HG03280 (cell line): Measurements from ENCODE around the gene TPPP.

Source experiments
- ATAC-seq: cut with Tn5 transposase; IDR thresholded peaks from one replicate; pipeline ENCODE4 v1.9.1; 2021; ENCODE audit warnings: mild to moderate bottlenecking, moderate library complexity; ENCODE audit not compliant: unreplicated experiment

Gene TPPP

DNA sequence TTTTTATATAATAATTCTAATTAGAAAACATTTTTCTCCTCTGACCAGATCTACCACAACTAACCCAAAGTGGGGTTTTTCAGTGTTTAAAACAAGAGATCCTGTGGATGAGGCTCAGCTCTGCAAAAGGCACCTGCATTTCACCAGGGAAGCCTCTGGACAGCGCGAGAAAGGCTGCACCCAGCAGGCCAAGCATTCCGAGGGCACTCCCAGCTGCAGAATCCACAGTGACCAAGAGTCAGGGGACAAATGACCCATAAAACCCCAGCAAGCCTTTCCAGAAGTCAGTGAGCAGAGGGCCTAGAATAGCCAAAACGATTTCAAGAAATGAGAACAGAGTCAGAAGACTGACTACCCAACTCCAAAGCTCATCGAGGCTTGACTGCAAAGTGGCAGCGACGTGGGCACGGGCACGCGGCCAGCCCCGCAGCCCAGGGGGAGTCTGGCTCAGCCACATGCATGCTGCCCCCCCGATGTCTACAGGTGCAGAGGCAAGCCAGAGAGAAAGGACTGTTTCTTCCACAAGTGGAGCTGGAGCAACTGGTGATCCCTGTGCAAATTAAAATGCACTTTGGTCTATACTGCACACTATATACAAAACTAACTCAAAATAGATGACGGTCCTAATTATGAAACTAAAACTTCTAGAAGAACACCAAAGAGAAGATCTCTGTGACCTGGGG lies 26.2 kb downstream of the TPPP start:
- ATAC-seq, result no peak

DNA sequence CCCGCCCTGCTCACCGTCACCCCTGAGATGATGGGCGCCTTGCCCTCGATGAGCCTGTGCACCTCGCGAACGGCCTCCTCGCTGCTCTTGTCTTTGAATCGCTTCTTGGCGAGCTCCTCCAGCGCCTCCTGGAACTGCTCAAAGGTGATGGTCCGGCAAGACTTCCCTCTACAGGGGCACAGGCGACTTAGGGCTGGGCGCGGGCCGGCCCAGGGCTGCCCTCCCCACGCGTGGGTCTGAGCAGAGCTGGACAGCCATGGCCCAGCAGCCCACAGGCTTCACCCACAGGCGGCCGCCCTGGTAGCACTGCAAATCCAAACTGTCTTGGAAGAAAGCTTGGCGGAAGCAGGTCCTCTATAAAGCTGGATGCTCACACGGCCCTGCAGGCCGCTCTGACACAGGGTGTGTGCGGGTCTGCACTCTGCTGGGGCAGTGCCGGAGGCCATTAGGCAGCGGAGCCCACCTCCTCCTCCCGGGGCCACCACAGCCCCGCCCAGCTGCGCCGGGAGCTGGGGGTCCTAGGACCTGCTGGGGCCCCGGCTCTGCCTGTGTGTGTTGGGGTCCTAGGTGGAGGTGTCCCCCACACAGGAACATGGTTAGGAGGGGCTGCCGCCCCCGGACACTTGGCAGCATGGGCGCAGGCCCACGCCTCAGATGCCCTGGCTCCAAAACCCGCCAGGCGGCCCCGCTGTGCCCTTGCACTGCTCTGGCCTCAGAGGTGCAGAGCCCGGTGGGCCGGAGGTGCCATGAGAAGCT lies 27.0 kb downstream of the TPPP start:
- ATAC-seq, result no peak

DNA sequence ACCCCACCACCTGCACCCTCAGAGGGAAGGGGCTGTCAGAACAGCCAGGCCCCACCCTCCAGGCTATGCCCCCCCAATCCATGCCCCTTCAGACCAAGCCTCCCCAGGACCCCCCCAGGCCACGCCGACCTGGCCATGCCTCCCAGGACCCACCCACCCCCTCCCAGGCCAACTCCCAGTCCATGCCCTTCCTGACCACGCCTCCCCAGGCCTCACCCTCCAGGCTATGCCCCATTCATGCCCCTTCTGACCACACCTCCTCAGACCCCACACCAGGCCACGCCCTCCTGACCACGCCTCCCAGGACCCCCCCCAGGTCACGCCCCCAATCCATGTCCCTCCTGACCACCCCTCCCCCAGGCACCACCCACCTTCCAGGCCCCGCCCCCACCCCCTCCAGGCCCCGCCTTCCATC lies 27.6 kb downstream of the TPPP start:
- ATAC-seq, result no peak

DNA sequence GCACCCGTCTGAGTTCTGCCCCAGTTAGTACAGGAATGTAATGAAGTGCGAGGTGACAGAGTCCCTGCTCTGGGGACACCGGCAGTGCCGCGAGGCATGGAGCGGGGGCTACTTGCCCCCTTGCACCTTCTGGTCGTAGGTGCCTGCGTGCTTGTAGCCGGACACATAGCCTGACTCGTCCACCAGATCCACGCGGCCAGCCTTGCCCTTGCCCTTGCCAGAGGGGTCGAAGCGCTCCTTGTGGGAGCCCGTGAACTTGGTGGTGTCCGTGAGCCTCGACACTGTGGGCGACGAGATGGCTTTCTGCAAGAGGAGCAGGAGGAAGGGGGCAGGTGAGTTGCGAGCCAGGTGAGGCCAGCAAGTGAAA lies 28.2 kb downstream of the TPPP start:
- no peak for ATAC-seq

DNA sequence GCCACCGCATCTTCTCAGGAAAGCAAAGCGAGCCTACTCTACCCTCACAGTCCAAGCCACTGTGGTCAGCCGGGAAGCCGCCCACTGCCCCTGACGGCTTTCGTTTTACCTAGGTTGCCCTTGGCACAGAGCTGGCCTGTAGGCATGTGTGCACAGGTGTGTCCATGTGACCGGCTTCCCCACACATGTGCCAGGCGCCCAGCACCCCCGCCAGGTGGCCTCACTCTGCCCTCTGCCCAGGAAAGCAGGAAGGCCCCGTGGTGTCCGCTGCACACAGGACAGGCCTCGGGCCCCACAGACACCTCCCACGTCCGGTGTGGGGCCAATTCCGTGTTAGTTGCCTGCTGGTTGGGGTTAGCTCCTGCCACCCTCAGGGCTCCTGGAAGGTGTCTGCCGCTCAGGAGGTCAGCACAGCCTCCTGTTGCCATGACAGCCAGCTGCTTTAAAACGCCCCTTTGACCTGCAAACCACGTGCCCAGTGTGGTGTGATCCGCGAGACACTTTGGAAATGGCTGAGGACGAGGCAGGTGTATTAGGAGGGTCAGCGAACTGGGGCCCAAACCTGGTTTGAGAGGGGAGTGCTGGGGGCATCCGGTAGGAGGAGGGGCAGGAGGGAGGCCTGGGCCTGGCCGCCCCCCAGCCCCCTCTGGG lies 28.7 kb downstream of the TPPP start:
- ATAC-seq, result no peak

DNA sequence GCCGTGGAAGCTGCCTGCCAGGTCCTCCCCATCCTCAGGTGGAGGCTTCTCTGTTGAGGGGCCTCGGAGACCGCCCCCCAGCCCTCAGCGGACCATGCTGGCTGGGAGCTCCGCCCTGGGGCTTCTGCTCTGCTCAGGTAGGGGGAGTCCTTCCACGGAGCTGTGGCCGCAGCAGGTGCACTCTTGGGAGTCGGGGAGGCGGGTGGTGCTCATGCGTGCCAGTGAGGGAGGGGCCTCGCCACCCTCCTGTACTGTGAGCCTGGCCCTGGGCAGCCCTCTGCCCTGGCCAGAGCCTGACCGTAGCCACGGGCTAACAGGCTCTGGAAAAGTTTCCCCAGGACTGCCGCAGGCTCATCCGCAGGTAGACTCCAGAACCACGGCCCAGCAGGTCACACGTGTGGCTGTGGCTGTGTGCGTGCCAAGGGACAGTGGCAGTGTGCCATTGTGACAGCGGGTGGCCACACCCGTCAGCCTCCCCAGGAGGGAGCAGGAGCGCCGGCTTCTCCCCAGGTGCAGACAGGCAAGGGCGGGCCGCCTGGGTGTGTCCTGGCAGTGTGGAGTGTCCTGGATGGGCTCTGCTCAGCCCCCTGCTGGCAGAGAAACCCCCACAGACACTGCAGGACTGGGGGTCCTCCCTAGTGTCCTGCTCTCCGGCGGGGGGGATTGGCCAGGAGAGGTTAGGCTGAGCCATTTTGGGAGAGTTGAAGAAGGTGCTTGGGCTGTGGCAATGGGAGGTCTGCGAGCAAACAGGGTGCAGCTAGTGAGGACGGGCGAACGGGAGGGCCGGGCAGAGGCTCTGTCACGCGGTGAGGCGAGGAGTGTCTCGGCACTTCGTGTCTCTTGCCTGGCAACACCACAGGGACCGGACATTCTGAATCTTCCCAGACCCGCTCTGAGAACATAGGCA lies 29.5 kb downstream of the TPPP start:
- ATAC-seq, result no peak

DNA sequence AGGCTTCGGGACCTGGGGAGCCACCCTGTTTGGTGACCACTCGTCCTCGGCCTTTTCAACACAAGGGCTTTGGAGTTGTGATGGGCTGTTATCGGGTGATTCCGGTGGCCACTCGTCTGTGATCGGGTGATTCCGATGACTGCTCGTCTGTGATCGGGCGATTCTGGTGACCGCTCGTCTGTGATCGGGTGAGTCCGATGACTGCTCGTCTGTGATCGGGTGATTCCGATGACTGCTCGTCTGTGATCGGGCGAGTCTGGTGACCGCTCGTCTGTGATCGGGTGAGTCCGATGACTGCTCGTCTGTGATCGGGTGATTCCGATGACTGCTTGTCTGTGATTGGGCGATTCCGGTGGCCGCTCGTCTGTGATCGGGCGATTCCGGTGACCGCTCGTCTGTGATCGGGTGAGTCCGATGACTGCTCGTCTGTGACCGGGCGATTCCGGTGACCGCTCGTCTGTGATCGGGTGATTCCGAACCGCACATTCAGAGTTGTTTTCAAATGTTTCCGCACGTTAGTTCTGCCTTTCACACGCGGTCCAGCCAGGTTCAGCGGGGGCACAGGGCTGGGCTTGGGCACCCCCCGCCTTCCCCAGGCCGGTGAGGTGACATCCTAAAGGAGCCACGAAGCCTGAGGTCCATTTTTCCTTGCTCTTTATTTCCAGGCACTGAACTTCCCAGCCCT lies 30.3 kb downstream of the TPPP start:
- no peak for ATAC-seq

DNA sequence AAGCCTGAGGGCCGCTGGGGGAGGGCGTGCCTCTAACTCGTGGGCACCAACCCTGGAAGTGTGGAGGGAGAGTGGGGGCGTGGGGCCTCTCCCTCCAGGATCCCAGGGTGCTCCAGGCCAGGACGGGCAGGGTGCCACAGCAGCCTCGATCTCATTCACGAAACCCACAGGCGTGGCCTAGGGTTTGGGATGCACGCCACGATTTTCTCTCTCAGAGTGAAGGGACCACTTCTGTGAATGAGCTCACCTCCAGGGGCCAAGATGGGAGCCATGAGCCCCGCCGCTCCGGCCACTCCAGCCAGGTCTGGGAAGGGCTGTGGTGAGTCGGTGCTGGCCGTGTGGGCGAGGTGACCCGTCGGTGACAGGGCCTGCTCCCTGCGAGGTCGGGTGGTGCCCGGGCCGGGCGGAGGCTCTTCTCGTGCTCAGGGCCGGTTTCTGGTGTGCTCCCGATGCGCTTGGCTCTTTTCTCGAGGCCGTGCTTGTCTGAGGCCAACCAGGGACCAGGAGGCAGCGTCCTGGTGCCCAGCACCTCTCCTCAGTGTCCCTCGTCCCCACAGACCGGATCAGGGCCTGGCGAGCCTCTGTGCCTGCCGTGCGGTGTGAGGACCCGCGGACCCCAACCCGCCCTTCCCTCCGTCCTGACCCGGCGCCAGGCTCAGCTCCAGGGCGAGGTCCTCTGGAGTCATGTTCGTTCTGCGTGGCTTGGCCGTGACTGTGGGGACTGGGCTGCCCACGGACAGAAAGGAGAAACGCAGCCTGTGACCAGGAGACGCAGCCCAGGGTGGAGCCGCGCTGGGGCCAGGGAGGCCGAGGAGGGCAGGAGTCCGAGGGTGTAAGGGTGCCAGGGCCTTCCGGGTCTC lies 31.0 kb downstream of the TPPP start:
- ATAC-seq, result no peak

DNA sequence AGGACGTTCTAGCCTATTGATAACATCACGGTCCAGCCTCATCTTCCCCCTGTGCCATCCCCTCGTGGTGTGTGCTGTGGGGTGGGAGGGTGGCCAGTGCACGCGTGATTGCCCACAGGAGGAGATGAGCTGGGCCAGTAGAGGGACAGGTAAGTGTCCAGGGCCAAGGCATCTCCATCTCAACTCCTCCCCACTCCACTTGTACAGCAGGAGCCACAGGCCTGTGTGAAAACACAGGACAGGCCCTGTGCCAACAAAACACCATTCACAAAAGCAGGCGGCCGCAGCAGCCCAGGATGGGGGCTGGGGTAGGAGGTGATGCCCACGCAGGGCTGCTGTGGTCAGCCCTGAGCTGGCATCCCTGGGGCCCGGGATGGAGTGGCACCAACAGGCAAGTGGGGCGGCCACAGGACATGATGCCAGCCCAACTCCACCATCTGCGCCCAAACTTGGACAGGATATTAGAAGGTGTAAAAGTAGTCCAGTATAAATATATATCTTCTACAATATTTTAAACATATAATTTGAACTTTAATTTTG lies 32.6 kb downstream of the TPPP start:
- no peak for ATAC-seq

DNA sequence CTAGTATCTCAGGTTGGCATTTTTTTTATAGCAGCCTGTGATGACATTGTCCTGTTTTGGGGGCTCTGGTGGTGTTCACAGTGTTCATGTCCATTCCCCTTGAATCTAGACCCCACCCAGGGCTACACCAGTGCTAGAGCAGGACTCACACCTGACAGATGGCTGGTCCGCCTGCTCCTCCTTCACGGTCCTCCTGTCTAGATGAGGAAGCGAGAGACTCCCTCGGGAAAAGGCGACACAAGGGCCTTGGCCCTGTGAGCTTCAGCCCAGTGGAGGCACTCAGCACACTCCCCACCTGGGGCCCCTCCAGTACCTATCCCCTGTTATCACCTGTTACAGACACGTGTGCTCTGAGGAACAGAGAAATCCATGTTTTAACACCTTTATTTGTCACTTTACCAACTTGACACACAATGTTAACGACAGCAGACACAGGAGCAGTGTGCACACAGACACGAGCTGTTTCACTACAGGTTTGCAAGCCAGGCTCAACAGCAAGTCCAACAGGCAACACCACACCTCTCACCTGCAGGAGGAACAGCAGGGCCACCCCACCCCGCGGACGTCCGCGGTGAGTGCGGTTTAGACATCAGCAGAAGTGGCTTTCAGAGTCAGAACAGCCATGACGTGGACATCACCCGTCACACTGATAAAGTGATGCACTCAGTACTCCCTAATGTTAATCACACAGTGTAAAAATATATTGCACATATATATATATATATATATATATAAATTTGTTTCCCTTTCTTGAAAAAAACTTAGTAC lies 33.5 kb downstream of the TPPP start:
- ATAC-seq, result no peak

DNA sequence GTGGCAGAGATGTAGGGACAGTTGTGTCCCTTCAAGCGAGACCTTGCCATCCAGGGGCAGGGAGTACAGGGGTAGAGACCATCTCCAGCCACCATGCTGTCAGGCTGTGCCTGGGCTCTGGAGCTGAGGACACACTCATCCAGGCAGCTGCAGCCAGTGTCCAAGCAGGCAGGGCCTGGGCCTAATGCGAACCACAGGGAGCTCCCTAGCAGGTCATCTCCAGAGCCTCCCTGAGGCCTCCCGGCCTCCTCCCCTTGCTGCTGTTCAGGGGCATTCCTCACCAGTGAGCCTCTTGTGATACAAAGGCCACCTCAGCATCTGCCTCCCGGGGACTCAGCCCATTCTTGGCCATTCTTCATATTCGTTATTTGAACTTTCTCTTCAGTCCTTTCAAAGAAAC lies 35.0 kb downstream of the TPPP start:
- no peak for ATAC-seq

DNA sequence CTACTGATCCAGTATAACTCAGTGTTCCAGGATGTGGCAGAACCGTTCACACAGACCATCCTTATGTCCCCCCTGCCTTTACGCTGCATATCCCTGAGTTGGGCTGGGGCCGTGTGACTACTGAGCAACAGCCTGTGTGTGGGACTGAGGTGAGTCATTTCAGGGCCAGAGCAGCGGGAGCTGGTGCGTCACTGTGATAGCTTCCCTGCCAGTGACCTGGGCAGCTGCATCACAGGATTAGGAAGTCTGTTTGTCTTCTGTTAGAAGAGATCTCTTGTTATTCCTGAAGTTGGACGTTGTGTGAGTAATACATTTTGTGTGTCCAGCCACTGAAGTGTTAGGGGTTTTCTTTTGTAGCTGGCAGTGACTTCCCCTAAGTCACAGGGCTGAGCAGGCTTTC lies 35.6 kb downstream of the TPPP start:
- ATAC-seq, result no peak

DNA sequence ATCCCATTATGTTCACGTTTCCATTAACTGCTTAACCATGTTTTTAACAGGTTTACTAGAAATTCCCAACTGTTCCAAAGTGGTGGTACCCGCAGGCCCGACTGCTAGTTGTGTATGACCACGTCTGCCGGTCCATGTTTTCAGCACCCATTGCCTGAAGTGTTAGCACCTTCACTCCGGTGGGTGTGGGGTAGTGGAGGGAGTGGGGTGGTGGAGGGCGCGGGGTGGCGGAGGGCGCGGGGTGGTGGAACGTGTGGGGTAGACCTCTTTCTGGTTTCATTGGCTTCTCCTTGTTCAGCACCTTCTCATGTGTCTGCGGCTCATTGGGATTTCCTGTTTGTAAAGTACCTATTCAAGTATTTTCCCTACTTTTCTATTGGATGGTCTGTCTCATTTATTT lies 37.7 kb downstream of the TPPP start:
- ATAC-seq, result no peak

DNA sequence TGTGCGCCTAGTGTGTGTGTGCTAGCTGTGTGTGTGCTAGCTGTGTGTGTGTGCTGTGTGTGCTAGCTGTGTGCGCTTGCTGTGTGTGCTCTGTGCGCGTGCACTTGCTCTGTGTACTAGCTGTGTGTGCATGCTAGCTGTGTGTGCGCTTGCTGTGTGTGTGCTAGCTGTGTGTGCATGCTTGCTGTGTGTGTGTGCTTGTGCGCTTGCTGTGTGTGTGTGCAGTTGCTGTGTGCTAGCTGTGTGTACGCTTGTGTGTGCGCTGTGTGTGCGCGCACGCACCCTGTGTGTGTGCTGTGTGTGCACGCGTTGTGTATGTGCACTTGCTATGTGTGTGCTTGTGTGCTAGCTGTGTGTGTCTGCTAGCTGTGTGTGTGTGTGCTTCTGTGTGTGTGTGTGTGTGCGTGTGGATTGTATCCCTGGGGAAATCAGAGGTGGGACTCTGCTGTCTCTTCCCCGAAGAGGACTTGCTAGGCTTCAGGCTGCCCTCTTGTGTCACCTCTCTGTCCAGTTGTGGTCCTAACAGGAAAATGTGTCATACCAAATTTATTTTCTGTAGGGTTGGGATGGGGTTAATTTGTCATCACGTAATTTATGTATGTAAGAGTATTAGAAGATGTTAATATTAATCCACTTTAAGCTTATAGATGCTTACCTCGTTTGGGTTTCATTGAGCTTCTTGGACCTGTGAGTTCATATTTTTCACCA lies 38.9 kb downstream of the TPPP start:
- ATAC-seq, result no peak

DNA sequence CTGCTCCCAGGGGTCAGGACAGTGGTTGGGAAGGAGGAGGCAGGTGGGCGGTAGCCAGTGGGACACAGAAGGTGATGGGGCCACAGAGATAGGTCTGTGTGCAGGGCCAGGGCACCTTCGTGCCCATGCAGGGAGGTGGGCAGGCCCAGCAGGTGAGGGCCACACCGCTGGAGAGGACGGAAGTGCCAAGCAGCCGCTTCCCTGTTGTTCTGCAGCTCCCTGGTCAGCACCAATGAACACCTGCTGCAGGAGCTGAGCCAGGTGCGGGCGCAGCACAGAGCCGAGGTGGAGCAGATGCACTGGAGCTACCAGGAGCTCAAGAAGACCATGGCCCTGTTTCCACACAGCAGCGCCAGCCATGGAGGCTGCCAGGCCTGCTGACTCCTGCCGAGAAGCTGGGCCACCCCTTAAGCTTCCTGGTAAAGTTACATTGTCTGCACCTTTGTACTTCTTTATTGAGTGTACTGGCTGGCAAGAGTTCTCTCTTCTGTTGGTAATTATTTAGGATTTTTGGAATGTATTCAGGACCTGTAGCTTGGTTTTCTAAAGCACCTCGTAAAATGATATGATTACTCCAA lies 40.3 kb downstream of the TPPP start:
- ATAC-seq, result no peak

DNA sequence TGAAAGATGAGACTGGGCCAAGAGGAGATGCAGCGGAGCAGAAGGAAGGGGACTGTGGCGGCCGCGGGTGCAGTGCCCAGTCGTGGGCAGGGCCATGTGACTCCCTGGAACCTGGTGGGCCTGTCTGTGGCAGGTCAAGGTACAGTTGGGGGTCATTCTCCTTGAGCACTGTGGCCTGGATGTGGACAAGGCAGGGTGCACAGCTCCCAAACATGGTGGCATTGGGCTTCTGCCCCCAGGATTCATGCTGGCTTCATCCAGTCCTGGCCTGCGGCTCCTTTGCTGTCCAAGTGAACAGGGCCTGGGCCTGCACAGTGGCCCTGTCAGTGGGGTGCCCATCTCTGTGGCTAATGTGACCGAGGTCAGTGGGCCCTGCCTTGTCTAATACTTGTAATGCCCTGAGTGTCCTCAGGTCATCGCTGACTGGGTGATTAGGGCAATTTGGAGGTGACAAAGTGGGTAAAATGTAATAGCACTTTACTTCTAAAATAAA lies 41.1 kb downstream of the TPPP start:
- no peak for ATAC-seq

DNA sequence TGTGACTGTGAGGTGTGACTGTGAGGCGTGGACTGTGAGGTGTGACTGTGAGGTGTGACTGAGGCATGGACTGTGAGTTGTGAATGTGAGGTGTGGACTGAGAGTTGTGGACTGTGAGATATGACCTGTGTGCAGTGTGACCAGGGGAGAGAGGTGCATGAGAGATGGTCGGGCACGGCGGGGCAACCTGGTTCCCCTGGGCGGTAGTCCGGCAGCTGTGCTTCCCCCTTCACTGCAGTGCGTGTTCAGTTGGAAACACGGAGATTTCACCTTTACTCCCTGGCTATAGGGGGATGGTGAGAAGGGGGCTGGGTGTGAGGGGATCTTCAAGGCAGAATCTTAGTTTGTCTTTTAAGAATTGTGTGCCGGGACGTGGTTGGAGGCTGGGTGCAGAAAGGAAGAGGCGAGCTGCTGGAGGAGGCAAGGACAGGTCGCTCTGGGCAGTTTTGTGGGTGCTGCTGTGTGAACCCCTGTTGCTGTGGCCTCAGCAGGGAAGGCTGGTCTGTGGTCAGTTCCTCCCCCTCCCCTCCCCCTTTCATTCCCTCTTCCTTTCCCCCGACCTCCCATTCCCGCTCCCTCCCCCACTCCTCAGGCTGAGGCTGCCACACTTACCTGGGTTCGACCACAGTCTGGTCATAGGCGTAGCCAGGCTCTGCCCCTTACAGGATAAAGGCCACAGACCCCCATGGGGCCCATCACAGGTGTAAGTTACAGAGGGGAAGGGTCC lies 41.7 kb downstream of the TPPP start:
- no peak for ATAC-seq
